Measurements from ENCODE around the gene DOCK10. TPM values are rescaled to one million over a fixed set of nuclear protein-coding genes. Genes with fewer than 3 reads are reported as not detected.

DOCK10 gene
- total RNA-seq, 4 donors from 2014 or later: 11.9 to 42.0 (median 17.9) TPM

DNA sequence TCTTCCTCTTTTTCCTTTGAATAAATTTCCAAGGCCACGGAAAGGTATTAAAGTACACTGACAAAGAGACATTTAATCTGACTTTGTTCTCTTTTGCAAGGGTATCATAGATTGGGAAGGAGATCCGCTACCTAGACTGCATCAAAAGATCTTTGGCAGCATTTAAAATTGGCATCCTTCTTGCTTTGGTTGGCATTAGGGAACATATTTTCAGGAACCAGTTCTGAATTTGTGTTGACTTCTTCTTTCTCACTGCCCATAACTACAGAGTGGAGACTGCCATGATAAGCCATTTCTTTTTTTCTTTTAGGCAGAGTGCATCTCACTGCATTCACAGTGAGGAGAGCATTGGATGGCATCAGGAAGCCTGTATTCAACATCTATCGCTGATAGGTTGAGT, 83.4 kb downstream of the DOCK10 start:
- ATAC-seq (ENCODE audit: low FRiP score): no peak
- no peak for TF ChIP-seq CTCF (IDR thresholded peaks at IDR 0.05)
- DNase-seq (ENCODE audit: low spot score): no peak

DNA sequence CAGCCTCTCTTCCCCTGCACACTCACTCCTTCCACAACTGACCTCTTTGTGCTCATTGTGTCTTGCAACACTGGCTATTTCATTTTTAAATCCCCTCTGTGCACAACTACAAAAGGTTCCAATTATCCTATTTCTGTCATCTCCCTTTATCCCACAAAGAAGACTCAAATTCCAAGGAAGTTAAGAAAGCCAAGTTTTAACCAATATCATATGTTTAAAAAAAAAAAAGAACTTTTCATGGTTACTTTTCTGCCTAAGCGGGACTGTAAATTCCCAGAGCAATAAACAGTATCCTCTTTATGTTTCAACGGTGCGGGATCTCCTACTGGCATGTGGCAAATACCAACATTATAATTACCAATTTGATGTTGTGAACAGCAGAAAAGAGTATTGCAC, 83.8 kb downstream of the DOCK10 start:
- ATAC-seq (ENCODE audit: low FRiP score): no peak
- TF ChIP-seq CTCF (IDR thresholded peaks at IDR 0.05): no peak

GRCh38 chr2:224957540-224958461, 84.5 kb downstream of the DOCK10 start:
- ATAC-seq (ENCODE audit: low FRiP score): no peak
- no peak for DNase-seq (ENCODE audit: low spot score)
- no peak for TF ChIP-seq CTCF (IDR thresholded peaks at IDR 0.05)

More for the DNA sequence above, 83.8 kb downstream of the DOCK10 start:
- no peak for DNase-seq (ENCODE audit: low spot score)

DNA sequence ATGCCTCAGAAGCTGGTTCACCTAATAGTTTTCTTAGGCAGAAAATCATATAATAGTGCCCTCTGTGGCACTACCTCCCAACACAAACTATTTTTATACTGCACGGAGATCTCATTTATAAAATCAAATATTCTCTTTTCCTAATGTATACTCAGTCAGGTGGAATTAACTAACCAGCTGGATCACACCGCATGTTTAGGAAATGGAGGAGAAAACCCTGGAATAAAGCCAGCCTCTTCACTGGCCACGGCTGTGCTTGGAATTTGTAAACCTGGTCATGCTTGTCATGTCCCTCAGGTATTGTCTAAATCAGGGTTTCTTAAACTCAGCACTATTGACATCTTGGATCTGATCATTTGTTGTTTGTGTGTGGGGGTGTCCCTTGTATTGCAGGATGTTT, 85.6 kb downstream of the DOCK10 start:
- ATAC-seq (ENCODE audit: low FRiP score) (no peak), DNase-seq (ENCODE audit: low spot score) (no peak)
- TF ChIP-seq CTCF (IDR thresholded peaks at IDR 0.05): no peak

DNA sequence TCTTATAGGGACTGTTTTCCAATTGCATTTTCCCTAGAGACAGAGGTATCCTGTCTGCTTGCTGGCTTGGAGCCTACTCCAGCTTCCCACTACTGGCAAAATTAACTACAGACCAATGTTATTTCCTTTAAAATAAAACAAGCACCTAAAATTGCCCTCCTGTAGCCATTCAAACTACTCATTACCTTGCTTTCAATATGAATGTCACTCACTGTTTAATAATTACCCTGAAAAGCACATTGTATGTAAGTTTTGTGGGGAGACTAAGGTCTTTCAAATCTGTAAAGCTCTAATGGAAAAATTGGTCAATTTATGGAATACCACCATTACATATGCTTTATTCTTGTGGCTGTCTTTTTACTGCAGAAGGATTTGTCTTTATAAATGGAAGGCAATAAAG, 87.3 kb downstream of the DOCK10 start:
- DNase-seq (ENCODE audit: low spot score) (no peak), ATAC-seq (ENCODE audit: low FRiP score) (no peak)
- TF ChIP-seq CTCF (IDR thresholded peaks at IDR 0.05): no peak

DNA sequence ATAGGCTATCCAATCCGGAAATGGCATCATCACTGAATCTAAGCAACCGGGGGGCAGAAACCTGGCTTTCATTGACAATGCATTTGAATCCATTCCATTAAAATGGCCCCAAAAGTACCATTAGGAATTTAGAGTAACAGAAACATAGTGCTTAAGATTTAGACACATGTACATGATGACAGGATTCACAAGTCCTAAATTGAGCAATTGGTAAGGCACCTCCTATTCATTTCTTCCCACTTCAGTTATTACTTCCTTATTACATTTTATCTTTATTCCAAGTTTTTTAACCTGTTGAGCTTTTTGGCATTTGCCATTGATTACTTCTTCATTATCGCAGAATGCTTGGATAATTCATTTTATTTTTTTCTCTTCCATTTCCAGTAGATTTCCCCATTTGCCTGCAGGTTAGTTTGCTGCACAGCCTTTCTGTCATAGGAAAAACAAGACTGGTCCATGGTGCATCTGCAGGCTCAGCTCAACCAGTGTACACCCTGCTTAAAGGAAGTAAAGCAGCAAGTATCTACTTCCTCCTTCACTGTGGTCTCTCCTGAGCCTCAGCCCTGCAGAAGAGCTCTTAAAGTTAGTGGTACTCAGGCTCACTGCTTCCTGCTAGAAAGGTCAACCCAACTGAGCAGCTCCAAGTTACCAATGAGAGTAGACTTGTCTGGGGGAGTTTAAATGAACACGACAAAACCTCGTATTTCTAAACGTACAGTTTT, 89.2 kb downstream of the DOCK10 start:
- no peak for ATAC-seq (ENCODE audit: low FRiP score)
- no peak for TF ChIP-seq CTCF (IDR thresholded peaks at IDR 0.05)
- no peak for DNase-seq (ENCODE audit: low spot score)
